HG02623 (cell line): ENCODE results near the gene ZNF646.

Source experiments
- ATAC-seq: cut with Tn5 transposase; IDR thresholded peaks from one replicate; pipeline ENCODE4 v1.9.1; 2021; ENCODE audit warnings: moderate library complexity; ENCODE audit not compliant: unreplicated experiment

The ZNF646 gene

DNA sequence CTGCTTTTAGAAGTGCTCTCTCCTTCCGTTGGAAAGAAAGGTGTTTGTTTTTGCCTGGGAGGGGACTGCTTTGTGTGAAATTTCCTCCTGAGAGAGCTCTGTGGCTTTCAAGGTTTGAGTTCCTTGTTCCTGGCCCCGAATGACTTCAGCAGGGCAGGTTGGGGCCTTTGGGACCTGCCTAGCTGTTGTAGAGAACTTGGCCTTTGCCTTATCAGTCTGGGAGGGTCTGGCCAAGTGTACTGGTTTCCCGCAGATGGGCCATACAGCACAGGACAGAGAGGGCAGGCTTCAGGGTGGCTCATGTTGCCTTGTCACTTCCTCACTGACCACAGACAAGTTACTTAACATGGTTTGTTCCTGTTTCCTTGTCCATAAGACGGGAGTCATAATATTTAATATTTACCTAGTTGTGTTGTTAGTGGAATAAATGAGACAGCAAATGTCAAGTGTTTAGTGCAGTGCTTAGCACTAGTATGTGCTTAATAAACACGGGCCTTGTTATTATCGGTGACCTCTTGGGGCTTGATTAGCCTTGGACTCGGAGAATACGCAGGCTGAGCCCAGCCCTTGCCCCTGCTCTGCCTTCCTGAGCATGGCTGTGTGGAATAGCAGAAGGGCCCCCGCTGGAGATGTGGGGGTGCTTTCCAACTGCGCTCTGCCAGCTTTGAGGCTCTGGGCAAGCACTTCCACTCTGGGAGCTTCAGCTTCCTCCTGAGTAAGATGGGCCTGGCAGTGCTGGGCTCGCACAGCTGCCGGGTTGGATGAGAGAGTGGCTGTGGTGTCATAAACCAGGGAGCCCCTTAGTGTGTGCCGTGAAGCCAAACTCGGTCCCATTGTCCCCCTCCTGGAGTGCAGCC, 54.7 kb downstream of the ZNF646 start:
- no peak for ATAC-seq

GRCh38 chr16:31129568-31130335, 55.5 kb downstream of the ZNF646 start:
- no peak for ATAC-seq

DNA sequence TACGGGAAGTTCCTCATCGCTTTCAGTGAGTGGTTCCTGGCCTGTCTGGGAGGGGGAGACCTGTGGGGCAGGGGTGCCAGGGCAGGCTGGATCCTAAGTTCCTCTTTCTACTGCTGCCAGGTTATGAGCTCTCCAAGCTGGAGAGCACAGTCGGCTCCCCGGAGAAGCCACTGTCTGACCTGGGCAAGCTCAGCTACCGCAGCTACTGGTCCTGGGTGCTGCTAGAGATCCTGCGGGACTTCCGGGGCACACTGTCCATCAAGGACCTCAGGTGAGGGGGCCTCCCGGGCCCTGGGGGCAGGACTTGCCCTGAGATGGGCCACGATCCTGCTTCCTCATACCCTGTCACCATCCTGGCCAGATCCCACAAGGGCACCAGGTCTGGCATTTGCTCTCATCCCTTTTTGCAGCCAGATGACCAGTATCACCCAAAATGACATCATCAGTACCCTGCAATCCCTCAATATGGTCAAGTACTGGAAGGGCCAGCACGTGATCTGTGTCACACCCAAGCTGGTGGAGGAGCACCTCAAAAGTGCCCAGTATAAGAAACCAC, 56.2 kb downstream of the ZNF646 start:
- no peak for ATAC-seq

DNA sequence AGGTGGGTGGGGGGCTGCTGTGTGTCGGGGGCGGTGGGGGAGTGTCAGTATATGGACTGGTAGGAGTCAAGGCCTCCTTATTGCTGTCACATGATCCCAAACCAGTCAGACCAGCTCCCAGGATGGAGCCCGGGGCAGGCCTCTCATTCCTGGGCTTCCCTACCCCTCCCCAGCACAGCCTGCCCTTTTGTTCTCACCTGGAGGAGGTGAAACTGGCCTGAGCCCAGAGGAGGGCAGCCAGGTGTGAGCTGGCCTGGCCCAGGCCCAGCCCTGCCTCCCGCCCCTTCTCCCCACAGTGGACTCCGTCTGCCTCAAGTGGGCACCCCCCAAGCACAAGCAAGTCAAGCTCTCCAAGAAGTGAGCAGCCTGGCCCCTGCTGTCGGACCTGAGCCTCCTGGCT, 56.7 kb downstream of the ZNF646 start:
- ATAC-seq = no peak

DNA sequence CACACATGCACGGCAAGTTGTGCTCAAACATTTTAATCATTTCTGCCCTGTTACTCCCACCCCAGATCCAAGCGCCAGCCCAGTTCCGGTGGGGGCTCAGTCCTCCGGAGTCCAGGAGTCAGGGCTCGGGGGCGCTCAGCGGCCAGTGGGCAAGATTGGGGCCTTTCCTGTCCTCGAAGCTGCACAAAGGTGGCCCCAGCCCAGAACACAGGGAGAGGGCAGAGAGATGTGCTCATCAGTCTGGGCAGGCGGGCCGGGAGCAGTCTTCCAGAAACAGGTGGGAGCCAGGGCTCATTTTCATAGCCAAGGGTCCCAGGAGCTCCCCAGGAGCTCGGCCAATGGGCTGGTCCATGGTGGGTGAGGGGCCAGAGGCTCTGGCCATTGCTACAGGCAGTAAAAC, 57.2 kb downstream of the ZNF646 start:
- ATAC-seq = no peak

DNA sequence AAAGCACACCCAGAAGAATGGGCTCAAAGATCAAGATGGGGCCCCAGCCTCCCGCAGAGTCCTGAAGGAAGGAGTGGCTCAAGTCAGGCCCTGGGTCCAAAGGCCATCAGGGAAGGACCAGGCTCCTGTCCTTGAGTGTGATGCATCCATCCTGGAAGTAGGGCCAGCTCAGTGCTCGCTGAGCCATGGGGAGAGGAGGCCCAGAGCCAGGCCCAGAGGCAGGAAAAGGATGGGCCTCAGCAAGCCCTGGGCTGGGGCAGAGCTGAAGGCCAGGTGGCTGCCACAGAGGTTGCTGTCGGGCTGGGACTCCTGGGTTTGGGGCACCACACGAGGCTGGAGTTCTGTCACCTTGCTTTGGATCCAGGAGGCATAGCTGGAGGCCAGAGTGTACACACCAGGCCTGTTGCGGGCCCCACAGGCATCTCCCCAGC, 57.6 kb downstream of the ZNF646 start:
- ATAC-seq = no peak

DNA sequence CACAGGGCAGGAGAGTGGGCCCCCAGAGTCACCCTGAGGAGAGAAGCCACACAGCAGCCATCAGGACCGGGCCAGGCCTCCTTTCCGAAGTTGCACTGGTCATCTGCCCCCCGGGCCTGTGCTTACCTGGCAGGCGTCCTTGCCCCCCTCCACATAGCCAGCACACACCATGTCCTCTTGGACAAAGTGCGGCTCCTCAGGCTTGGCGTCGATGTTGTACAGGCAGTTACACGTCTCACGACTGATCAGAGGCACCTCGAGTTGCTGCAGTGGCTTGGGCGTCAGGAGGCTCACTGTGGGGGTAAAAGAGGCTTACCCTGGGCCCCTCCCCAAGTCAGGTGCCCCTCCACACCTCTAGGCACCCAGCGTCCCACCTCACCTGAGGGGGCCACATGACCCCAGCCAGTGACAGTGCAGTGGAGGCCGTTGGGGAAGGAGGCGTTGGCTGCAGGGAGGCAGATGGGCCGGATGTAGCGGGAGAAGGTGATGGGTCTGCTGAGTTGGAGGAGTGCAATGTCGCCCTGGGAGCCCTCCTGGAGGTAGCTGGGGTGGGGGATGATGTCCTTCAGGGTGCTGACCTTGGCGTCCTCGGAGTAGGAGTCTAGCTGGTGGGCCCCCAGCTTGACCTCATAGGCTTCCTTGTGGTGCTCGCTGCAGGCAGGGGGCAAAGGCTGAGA, 58.2 kb downstream of the ZNF646 start:
- no peak for ATAC-seq

DNA sequence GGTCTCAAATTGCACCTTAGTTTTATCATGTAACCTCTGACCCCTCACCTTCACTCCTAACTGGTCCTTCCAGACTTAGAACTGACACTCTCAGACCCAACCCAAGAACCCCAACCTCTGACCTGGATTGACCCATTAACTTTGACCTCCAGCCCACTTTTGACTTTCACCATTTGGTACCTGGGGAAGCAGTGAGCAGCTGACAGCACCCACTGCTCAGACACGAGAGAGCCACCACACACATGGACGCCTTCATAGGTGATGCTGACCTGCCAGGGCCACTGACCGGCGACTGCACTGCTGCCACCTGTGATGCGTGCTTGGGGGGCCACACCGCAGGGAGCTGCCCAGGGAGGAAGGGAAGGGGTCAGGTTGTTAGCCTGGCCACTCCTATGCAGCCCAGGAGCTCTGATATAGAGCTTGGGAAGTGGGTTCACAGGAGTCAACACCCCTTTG, 58.9 kb downstream of the ZNF646 start:
- ATAC-seq = no peak
